Bronchial epithelial cell (primary cell): ENCODE results near the gene AMFR. TPM values are rescaled to one million over a fixed set of nuclear protein-coding genes. Genes with fewer than 3 reads are reported as not detected.
A peak's percentile ranks its signal among the peaks of the same experiment; 100 is the strongest.

Experiments used
- DNase-seq: peaks from one replicate; pipeline ENCODE4 v3.0.0-alpha.2; 2010; ENCODE audit warnings: low read depth
- FAIRE-seq: peaks from 2 replicates; lab custom pipeline; 2011; peaks lifted over from hg19 to GRCh38; lab: Jason Lieb, UNC
- H3K27me3 ChIP-seq: 2 replicates; pipeline ENCODE4 v1.5.1; 2011; ENCODE audit warnings: low read length; ENCODE audit not compliant: control insufficient read depth, insufficient read depth
- H3K36me3 ChIP-seq: 2 replicates; pipeline ENCODE4 v1.5.1; 2011; ENCODE audit warnings: low read length; ENCODE audit not compliant: control insufficient read depth, insufficient read depth
- H3K4me3 ChIP-seq: 2 replicates; pipeline ENCODE4 v1.5.1; 2011; ENCODE audit warnings: mild to moderate bottlenecking, low read depth, low read length, control low read depth
- total RNA-seq: library from RNA; depleted of rRNA; stranded (reverse); fragments of >200 nt; gene quantifications from 2 replicates; pipeline ENCODE4 v1.2.1, GENCODE V29; 2014
- TF ChIP-seq, protein P1 (sequence below): IDR thresholded peaks from 2 replicates; pipeline ENCODE4 v1.5.1; 2011; ENCODE audit warnings: mild to moderate bottlenecking, moderate library complexity, low read length, control low read depth, inconsistent platforms; ENCODE audit not compliant: insufficient read depth, severe bottlenecking

AMFR gene
- total RNA-seq, 1 donor from 2014 or later, result 224 TPM

DNA sequence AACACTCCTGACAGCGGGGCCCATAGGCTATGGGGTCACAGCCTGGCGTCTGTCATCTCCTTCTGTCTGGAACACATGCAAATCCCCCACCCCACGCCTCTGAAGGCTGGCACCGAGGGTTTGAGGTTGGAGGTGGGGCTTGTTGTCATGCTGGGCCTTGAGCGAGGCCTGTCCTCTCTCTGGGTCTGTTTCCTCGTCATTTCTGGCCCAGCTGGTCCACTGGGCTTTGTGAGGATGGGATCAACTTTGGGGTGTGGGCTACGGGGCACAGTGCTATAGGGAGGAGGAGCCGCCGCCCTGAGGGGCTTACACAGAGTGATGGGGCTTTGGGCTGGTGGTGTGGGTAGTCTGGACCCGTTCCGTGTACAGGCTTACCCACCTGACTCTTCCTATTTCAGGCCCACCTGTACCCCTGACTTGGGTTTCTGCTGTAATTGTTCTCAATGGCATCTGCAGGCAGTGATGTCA is 87.5 kb downstream of the AMFR start:
- no peak overlapping the region for H3K4me3 ChIP-seq
- FAIRE-seq, result no peak
- H3K27me3 ChIP-seq, result no peaks in the 10 kb centered on the region
- H3K36me3 ChIP-seq, result no peaks in the 10 kb centered on the region
- TF ChIP-seq, protein P1, sequence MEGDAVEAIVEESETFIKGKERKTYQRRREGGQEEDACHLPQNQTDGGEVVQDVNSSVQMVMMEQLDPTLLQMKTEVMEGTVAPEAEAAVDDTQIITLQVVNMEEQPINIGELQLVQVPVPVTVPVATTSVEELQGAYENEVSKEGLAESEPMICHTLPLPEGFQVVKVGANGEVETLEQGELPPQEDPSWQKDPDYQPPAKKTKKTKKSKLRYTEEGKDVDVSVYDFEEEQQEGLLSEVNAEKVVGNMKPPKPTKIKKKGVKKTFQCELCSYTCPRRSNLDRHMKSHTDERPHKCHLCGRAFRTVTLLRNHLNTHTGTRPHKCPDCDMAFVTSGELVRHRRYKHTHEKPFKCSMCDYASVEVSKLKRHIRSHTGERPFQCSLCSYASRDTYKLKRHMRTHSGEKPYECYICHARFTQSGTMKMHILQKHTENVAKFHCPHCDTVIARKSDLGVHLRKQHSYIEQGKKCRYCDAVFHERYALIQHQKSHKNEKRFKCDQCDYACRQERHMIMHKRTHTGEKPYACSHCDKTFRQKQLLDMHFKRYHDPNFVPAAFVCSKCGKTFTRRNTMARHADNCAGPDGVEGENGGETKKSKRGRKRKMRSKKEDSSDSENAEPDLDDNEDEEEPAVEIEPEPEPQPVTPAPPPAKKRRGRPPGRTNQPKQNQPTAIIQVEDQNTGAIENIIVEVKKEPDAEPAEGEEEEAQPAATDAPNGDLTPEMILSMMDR, result no peak
- no peak for DNase-seq

- Histone ChIP-seq H3K4me3 (no peak overlapping the region), H3K27me3 (no peaks in the 10 kb centered on the region), H3K36me3 (no peaks in the 10 kb centered on the region)
- DNase-seq (no peak), FAIRE-seq (no peak)
- TF ChIP-seq, protein P1, result no peak
Observed at GRCh38 chr16:56337131-56337857, 88.1 kb downstream of the AMFR start.

DNA sequence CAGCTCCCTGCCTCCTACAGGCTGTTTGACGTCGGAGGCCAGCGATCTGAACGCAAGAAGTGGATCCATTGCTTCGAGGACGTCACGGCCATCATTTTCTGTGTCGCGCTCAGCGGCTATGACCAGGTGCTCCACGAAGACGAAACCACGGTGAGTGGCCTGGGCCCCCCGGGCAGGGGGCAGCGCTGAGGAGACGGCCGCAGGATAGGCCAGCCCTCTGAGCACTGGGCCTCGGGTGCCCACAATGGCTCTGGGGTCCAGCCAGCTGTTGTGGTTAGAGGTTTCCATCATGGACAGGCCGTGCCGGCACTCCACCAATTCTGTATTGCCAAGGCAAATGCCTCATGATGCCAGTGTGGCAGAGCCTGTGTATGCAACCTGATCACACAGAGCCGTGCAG is 88.6 kb downstream of the AMFR start:
- Histone ChIP-seq H3K27me3 (no peaks in the 10 kb centered on the region), H3K4me3 (no peak overlapping the region), H3K36me3 (no peaks in the 10 kb centered on the region)
- TF ChIP-seq, protein P1, result no peak
- DNase-seq (no peak), FAIRE-seq (no peak)

DNA sequence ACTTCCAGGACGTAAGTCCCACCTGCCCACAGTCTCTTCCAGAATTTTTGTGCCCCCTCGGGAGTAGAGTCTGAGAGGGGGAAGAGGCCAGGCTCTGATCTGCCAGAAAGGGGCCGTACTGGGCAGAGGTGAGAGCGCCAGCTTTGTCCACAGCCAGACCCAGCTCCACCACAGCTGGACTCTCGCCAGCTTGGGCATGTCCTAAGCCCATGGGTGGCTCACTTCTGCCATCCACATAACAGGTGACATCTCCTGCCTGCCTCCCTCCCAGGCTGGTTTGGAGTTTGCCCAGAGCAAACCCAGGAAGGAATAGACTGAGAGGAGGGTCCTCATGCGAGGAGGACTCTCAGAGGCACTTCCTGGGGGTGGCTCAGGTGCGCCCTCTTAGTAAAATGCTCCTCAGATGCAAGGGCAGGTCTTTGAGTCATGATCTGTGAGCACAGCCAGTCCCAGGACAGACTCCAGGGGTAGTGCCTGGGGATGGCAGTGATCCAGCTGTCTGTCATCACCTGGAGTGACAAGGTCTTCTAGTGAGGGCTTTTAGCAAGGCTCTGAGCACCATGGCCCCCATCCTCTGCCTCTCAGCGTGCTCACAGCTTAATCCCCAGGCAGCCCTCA is 89.2 kb downstream of the AMFR start:
- Histone ChIP-seq H3K4me3 (no peak overlapping the region), H3K36me3 (no peaks in the 10 kb centered on the region), H3K27me3 (no peaks in the 10 kb centered on the region)
- peak; percentile 74 for DNase-seq
- peak; percentile 58 for FAIRE-seq
- TF ChIP-seq, protein P1, result peak; percentile 18

- FAIRE-seq (no peak), DNase-seq (peak; percentile 78)
- Histone ChIP-seq H3K4me3 (no peak overlapping the region), H3K27me3 (no peaks in the 10 kb centered on the region), H3K36me3 (no peaks in the 10 kb centered on the region)
- TF ChIP-seq, protein P1, result no peak
Observed at GRCh38 chr16:56334761-56335160, 90.6 kb downstream of the AMFR start.
